GDM1 (cell line): ENCODE results near the gene FAM83G.
"Not testable (repeated sequence)": the region's sequence is repeated elsewhere in the genome, so short reads cannot be mapped to it uniquely, and the experiment has no call there.

ENCODE experiments used
- DNase-seq: peaks from one replicate; lab custom pipeline; 2025; lab: John Stamatoyannopoulos, UW

FAM83G gene

GRCh38 chr17:19022747-19023146, 18.2 kb upstream of the FAM83G start:
- no peak for DNase-seq

- DNase-seq, result no peak
Measured at GRCh38 chr17:19022128-19022527, 17.6 kb upstream of the FAM83G start.

GRCh38 chr17:19021622-19022083, 17.1 kb upstream of the FAM83G start:
- DNase-seq, result no peak

- DNase-seq, result not testable (repeated sequence)
Measured at GRCh38 chr17:19021011-19021621, 16.6 kb upstream of the FAM83G start.

GRCh38 chr17:19020016-19020415, 15.5 kb upstream of the FAM83G start:
- no peak for DNase-seq

GRCh38 chr17:19019041-19019941, 14.7 kb upstream of the FAM83G start:
- DNase-seq, result no peak

GRCh38 chr17:19018600-19018950, 14.0 kb upstream of the FAM83G start:
- DNase-seq, result no peak

- no peak for DNase-seq
Measured at GRCh38 chr17:19017804-19018599, 13.4 kb upstream of the FAM83G start.

GRCh38 chr17:19017401-19017800, 12.8 kb upstream of the FAM83G start:
- DNase-seq, result no peak

- DNase-seq, result no peak
Measured at GRCh38 chr17:19016881-19017280, 12.3 kb upstream of the FAM83G start.

GRCh38 chr17:19016297-19016696, 11.7 kb upstream of the FAM83G start:
- no peak for DNase-seq

- DNase-seq, result no peak
Measured at GRCh38 chr17:19015428-19015827, 10.9 kb upstream of the FAM83G start.

GRCh38 chr17:19014628-19015215, 10.2 kb upstream of the FAM83G start:
- no peak for DNase-seq

- DNase-seq, result no peak
Measured at GRCh38 chr17:19013806-19014627, 9.5 kb upstream of the FAM83G start.

GRCh38 chr17:19013226-19013625, 8.7 kb upstream of the FAM83G start:
- no peak for DNase-seq

- DNase-seq, result no peak
Measured at GRCh38 chr17:19012171-19013080, 7.9 kb upstream of the FAM83G start.

GRCh38 chr17:19011581-19011980, 7.0 kb upstream of the FAM83G start:
- no peak for DNase-seq

- no peak for DNase-seq
Measured at GRCh38 chr17:19010729-19011505, 6.4 kb upstream of the FAM83G start.

GRCh38 chr17:19009970-19010369, 5.4 kb upstream of the FAM83G start:
- no peak for DNase-seq
